Stimulated activated naive CD8-positive, alpha-beta T cell treated with anti-CD3 and anti-CD28 coated beads, Interleukin-15, Interleukin-2, amounts not matched to agents 100 U/mL and 50 U/mL, for 24 hours (primary cell): ENCODE measurements around the gene BMP5.

Experiments used
- ATAC-seq: fragments of 150-1000 bp; cut with Tn5 transposase; one replicate; pipeline ENCODE4 v1.10.0; 2021
- DNase-seq: peaks from one replicate; pipeline ENCODE4 v3.0.0; 2021

BMP5 gene

DNA sequence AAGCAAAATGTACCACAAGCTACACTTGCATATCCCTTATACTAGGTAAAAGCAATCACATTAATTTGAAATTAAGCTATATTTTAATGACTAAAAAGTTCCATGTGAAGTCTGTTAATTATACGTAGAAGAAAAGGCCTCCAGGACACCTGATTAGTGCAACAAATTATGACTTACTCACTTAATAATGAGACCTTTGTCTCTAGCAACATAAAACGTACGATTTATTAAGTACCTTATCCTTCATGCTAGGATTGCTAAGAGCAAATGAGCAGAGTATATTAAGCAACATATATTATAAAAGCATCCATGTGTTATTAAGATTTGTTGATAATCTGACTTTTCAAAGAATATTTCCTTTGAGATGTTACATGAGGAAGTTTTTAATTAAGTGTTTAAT is 2.5 kb downstream of the BMP5 start:
- DNase-seq = no peak

DNA sequence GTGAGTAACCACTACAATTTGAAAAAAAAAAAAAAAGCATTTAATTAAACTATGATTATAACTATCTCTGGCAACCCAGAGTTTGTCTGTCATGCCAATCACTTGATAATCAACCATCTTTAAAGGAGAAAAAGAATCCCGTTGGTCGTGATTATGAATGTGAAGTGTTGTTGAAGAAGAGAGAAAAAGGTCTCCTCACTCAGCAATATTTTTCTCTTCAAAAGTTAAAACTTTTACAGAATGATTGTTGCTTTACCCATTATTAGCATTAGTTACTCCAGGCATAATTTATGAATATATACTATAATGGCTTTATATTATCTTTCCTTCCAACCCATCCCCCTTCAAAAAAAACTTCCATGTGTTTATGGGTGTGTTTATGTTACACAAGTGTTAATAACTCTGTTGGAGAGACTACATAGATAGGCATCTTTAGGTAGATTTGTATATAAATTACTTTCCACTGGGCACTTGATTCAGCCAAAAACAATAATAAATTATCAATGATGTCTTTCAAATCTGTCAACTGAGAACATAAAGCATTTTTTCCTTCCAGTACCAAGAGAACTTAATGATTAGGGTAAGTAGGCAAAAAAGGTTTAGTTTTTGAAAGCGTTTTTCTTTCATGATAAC is 5.1 kb downstream of the BMP5 start:
- DNase-seq (no peak), ATAC-seq (no peak)

More for the DNA sequence above, 2.5 kb downstream of the BMP5 start:
- ATAC-seq = no peak

- no peak for ATAC-seq
- DNase-seq = no peak
Measured at GRCh38 chr6:55869674-55870073, 5.7 kb downstream of the BMP5 start.

DNA sequence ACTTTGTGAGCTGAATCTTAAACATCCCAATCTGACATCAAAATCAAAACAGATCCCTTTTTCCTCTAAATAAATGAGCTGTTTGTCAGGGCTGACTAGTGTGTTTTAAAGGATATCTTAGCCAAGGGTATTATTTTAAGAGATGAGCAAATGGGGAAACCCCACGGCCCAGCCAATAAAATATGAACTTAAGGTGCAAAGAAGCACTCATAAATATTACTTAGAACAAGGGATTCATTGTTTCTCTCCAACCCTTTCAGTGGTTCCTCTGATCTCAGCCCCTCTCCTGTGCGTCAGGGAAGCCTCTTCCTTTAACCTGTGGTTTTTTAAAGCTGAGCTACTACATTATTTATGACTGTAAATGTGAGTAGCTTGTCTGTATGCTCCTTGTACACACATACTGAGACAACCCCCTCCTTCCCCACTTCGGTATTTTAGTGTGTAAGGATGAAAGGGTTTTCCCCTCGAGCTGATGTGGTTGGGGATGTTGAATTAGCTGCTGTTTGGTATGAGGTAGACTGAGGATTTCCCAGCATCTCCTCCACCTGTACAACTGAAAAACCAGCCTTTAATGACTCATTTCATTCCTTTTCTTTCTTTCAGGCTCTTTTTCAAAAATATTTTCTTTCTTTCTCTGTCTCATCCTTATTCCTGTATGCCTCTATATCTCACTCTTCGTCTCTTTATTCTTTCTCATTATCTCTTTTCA is 6.5 kb downstream of the BMP5 start:
- DNase-seq = peak; percentile 5
- ATAC-seq = peak; percentile 94

- ATAC-seq = no peak
- no peak for DNase-seq
Measured at GRCh38 chr6:55868176-55868575, 7.2 kb downstream of the BMP5 start.

DNA sequence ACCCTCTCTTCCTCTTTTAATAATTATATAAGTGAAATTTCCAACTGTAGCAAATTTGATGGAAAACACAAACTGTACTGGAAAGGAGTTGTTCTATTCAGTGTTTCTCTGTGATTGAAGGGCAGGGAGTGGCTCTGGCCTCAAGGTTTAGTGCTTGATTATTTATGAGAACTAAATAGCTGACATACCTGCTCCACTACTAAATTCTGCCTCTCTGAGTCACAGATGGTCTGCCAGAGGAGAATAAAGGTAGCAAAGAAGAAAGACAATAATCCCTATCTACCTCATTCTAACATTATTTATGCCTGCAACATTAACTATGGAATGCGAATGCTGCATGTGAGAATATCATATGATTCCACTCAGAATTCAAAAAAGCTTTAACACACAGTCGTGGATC is 9.3 kb downstream of the BMP5 start:
- ATAC-seq (no peak), DNase-seq (no peak)

GRCh38 chr6:55853008-55854001 is 22.1 kb downstream of the BMP5 start:
- ATAC-seq (no peak), DNase-seq (no peak)

DNA sequence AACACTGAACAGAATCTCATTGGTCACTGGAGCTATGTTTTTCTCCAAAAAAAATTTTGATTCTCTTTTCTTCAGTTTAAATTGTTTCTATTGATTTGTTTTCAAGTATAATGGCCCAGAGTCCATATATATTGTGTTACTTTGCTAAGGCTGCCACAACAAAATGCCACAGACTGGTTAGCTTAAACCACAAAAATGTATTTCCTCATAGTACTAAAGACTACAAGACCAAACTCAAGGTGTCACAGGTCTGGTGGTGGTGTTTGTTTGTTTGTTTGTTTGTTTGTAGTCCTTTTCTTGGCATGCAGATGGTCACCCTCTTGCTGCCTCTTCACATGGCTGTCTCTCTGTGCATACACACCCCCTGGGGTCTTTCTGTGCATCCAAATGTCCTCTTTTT is 34.0 kb downstream of the BMP5 start:
- DNase-seq (no peak), ATAC-seq (no peak)

- no peak for ATAC-seq
- DNase-seq = no peak
Measured at GRCh38 chr6:55839080-55839479, 36.3 kb downstream of the BMP5 start.

GRCh38 chr6:55836945-55837344 is 38.4 kb downstream of the BMP5 start:
- no peak for ATAC-seq
- no peak for DNase-seq

- no peak for DNase-seq
- no peak for ATAC-seq
Measured at GRCh38 chr6:55836481-55836880, 38.9 kb downstream of the BMP5 start.

GRCh38 chr6:55835220-55835619 is 40.2 kb downstream of the BMP5 start:
- no peak for DNase-seq
- no peak for ATAC-seq

DNA sequence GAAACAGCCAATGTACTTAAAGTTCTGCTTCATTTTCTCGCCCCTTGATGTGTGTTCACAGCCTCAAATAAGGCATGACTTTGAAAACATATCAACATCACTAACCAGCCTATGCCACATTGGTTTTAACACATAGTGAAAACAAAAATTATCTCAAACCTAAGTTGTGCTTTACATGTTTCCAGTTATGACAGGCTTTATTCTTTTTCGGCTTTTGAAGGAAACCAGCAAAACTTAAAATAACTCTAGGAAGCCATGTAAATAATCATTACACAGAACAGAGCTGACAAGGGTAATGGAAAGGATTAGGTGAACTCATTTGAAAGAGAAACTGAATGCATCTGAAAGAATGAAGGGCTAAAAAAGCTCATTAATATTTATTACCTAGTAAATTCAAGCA is 42.1 kb downstream of the BMP5 start:
- no peak for DNase-seq
- no peak for ATAC-seq

GRCh38 chr6:55827818-55828522 is 47.4 kb downstream of the BMP5 start:
- DNase-seq = no peak
- no peak for ATAC-seq

DNA sequence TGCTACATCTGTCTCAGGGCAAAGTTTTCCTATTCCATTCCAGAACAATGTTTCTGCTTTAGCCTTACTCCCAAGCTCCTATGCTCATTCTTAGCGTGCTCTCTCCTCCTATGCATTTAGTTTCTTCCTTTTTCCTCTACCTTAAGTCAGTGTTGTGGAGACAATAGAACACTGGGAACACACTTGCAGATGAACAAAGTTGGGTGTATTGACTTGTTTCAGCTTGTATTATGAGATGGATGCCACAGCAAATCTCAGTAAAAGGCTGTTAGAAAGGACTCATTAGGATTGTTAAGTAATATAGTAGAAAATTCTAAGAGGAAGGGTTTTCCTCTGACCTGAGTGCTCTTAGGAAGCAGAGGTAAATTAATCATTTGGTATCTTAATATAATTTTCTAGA is 48.4 kb downstream of the BMP5 start:
- no peak for DNase-seq
- ATAC-seq = no peak

- DNase-seq (no peak), ATAC-seq (no peak)
Measured at GRCh38 chr6:55825402-55826051, 49.9 kb downstream of the BMP5 start.

GRCh38 chr6:55822815-55823214 is 52.6 kb downstream of the BMP5 start:
- no peak for DNase-seq
- ATAC-seq = no peak

DNA sequence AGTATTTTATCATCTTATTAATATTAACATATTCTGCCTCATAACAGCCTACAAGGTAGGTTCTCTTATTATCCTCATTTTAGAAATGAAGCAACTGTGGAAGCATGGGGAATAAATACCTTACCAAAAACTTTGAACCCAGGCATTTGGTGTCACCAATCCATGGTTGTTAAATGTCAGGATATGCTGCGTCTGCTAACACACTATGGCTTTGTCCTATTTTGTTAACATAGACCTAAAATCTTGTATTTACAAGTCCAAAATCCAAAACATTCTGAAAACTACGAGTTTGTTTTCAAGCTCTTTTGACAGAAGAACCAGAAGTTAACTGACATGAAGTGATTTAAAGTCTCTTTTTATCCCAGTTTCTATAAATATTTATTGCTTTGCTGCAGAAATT is 53.4 kb downstream of the BMP5 start:
- DNase-seq (no peak), ATAC-seq (no peak)

- ATAC-seq = no peak
- DNase-seq = no peak
Measured at GRCh38 chr6:55820696-55821095, 54.7 kb downstream of the BMP5 start.

DNA sequence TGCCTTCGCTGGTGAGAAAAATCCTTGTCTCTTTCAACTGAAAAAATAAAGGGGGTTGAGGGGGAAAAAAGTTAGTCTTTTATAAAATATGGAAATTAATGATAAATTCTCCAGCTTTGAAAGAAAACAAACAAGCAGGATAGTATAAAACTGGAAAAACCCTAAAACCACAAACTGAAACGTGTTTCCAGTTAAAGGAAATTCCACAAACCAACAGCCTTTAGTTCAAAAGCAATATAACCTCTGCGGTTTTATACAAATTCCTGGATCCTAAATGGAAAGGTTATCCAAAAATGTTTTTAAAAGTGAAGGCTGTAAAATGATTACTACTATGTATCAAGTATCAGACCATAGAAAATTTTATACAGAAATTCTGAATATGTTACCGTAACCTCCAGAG is 55.6 kb downstream of the BMP5 start:
- ATAC-seq (no peak), DNase-seq (no peak)

DNA sequence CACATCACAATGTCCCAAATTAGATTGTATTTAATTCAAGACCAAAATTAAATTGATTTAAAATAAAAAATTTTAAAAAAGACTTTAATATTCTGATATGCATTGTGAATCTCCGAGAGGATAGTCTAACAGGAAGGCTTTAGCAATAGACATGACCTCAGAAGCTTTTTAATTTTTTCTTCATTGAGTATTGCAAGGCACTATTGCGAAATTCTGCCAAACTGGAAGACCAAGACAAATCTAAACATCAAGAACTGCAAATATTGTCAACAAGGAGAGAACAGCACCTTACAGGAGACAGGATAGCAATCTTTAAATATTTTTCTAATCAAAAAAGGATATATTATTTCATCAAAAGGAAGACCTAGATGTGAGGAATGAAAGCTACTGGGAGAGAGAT is 56.9 kb downstream of the BMP5 start:
- DNase-seq = no peak
- no peak for ATAC-seq

GRCh38 chr6:55812509-55812908 is 62.9 kb downstream of the BMP5 start:
- DNase-seq (no peak), ATAC-seq (no peak)
